ENCODE data around the gene DYNC2I2. TPM values are rescaled to one million over a fixed set of nuclear protein-coding genes. Genes with fewer than 3 reads are reported as not detected.

DYNC2I2 gene
- total and polyA plus RNA-seq, 3 donors from 2014 or later = 78.4 to 102 (median 96.7) TPM

- 85 to 95% methylated on average over 11 to 20 of the region's 20 CpGs for WGBS, 2 donors
- TF ChIP-seq CTCF (IDR thresholded peaks at IDR 0.05) (no peak), POLR2A (IDR thresholded peaks at IDR 0.05) (no peak)
- H3K4me1 ChIP-seq = peaks cover 13% of the 10 kb centered on the region
- no peak overlapping the region for H3K4me3 ChIP-seq
- no peaks in the 10 kb centered on the region for H3K9me3 ChIP-seq
- intact Hi-C loops (cut with DNase I; ENCODE audit: low total_unique reads) = no loop called here
- no peak overlapping the region for H3K27ac ChIP-seq
- H3K27me3 ChIP-seq = no peaks in the 10 kb centered on the region
- no peaks in the 10 kb centered on the region for H3K36me3 ChIP-seq (ENCODE audit: low read depth, missing control alignments)
- no peak for DNase-seq
These were observed 19.8 kb downstream of the DYNC2I2 start for GRCh38 chr9:128636556-128637530.

- H3K9me3 ChIP-seq = no peaks in the 10 kb centered on the region
- no peaks in the 10 kb centered on the region for H3K27me3 ChIP-seq
- no peak for TF ChIP-seq CTCF (IDR thresholded peaks at IDR 0.05)
- no peak for TF ChIP-seq POLR2A (IDR thresholded peaks at IDR 0.05)
- whole genome bisulfite sequencing, 2 donors = 77 to 89% methylated on average over 5 to 16 of the region's 16 CpGs
- DNase-seq = peak; percentile 43
- intact Hi-C loops (cut with DNase I; ENCODE audit: low total_unique reads) = no loop called here
- H3K4me1 ChIP-seq = peaks cover 13% of the 10 kb centered on the region
- no peak overlapping the region for H3K4me3 ChIP-seq
- H3K27ac ChIP-seq = peak overlapping the region; percentile 61 to 80
- no peaks in the 10 kb centered on the region for H3K36me3 ChIP-seq (ENCODE audit: low read depth, missing control alignments)
These were observed 20.6 kb downstream of the DYNC2I2 start for GRCh38 chr9:128636024-128636390.

GRCh38 chr9:128635266-128636023 lies 21.2 kb downstream of the DYNC2I2 start:
- DNase-seq = peak; percentile 70
- WGBS, 2 donors = 32 to 90% methylated on average over 2 to 18 of the region's 20 CpGs
- Histone ChIP-seq H3K27me3 (no peaks in the 10 kb centered on the region), H3K4me3 (no peak overlapping the region), H3K36me3 (ENCODE audit: low read depth, missing control alignments) (no peaks in the 10 kb centered on the region), H3K4me1 (peaks cover 13% of the 10 kb centered on the region), H3K9me3 (no peaks in the 10 kb centered on the region), H3K27ac (peak overlapping the region; percentile 61 to 80)
- intact Hi-C loops (cut with DNase I; ENCODE audit: low total_unique reads) = no loop called here
- TF ChIP-seq CTCF (IDR thresholded peaks at IDR 0.05) = peak; percentile 43 to 58 (median 44)
- no peak for TF ChIP-seq POLR2A (IDR thresholded peaks at IDR 0.05)

GRCh38 chr9:128634651-128635262 lies 21.9 kb downstream of the DYNC2I2 start:
- no peak for TF ChIP-seq CTCF (IDR thresholded peaks at IDR 0.05)
- no peak for TF ChIP-seq POLR2A (IDR thresholded peaks at IDR 0.05)
- H3K27ac ChIP-seq = peak overlapping the region; percentile 61 to 80
- H3K4me3 ChIP-seq = no peak overlapping the region
- H3K9me3 ChIP-seq = no peaks in the 10 kb centered on the region
- H3K36me3 ChIP-seq (ENCODE audit: low read depth, missing control alignments) = no peaks in the 10 kb centered on the region
- WGBS, 2 donors = 77 to 93% methylated on average over 20 to 25 of the region's 26 CpGs
- H3K27me3 ChIP-seq = no peaks in the 10 kb centered on the region
- peaks cover 13% of the 10 kb centered on the region for H3K4me1 ChIP-seq
- DNase-seq = no peak
- intact Hi-C loops (cut with DNase I; ENCODE audit: low total_unique reads) = no loop called here

Data from testis (tissue), 3 donors.